ENCODE results near the gene CD151. TPM values are rescaled to one million over a fixed set of nuclear protein-coding genes. Genes with fewer than 3 reads are reported as not detected.

Gene CD151
- total and polyA plus RNA-seq, 2 experiments from 2014 or later, result 62.9 to 109 TPM

GRCh38 chr11:827897-828192 is 4.9 kb upstream of the CD151 start, which contains the start of gene CRACR2B:
TSS of gene CRACR2B (plus strand) at chr11:827919. CDS start at chr11:828608, 689 bp downstream.
- H3K79me2 ChIP-seq (replicated peaks; ENCODE audit: insufficient read depth), result no peaks in the 10 kb centered on the region
- peaks cover 24% of the 10 kb centered on the region for H3F3A ChIP-seq (replicated peaks; ENCODE audit: low read depth)
- peak within 1 kb of the TSS; percentile 89 for H3K4me3 ChIP-seq
- H3K4me2 ChIP-seq, result peak within 1 kb of the TSS; percentile 98
- H3K27me3 Mint-ChIP-seq (ENCODE audit: insufficient read depth, low read depth, poor library complexity), result peaks cover 61% of the 10 kb centered on the region
- TF ChIP-seq EZH2 (IDR thresholded peaks at IDR 0.05; ENCODE audit: low read depth, unreplicated experiment), result no peak
- no peak for TF ChIP-seq STAT1 (IDR thresholded peaks at IDR 0.05; ENCODE audit: unreplicated experiment)
- no peak for TF ChIP-seq ETS1 (IDR thresholded peaks at IDR 0.05)
- no peak for TF ChIP-seq EZH2phosphoT487 (IDR thresholded peaks at IDR 0.05; ENCODE audit: unreplicated experiment)
- no peak for TF ChIP-seq POLR2AphosphoS5 (IDR thresholded peaks at IDR 0.05; ENCODE audit: low read depth)
- TF ChIP-seq JUNB (IDR thresholded peaks at IDR 0.05; ENCODE audit: unreplicated experiment), result no peak
- no peak for TF ChIP-seq ZNF462 (CRISPR knock-in tag; IDR thresholded peaks at IDR 0.05)
- TF ChIP-seq CREB1 (CRISPR knock-in tag; IDR thresholded peaks at IDR 0.05; ENCODE audit: low read depth), result no peak
- no peak for TF ChIP-seq NANOG (IDR thresholded peaks at IDR 0.05; ENCODE audit: borderline replicate concordance)
- no peak for TF ChIP-seq ZNF331 (CRISPR knock-in tag; IDR thresholded peaks at IDR 0.05; ENCODE audit: low read depth)
- no peaks in the 10 kb centered on the region for H3K36me3 ChIP-seq (ENCODE audit: insufficient read depth)
- H3K4me1 ChIP-seq (ENCODE audit: insufficient read depth), result peaks cover 26% of the 10 kb centered on the region
- peak within 1 kb of the TSS; percentile 79 for H3K4me3 Mint-ChIP-seq
- no peaks in the 10 kb centered on the region; the same call in 1 of the 2 replicates for H4K20me1 ChIP-seq (replicated peaks; ENCODE audit: insufficient read depth)
- peaks cover 28% of the 10 kb centered on the region for H3K27me3 ChIP-seq (ENCODE audit: insufficient read depth)
- H3K27ac ChIP-seq (ENCODE audit: low read depth), result peak within 1 kb of the TSS; percentile 90
- 0 out of 2 replicates have a peak within 1 kb of the TSS, but pooled peaks have one; percentile 67 for H3K27ac Mint-ChIP-seq
- ATAC-seq, result no peak
- peak within 1 kb of the TSS; percentile 96 for H2AFZ ChIP-seq
- H3K36me3 Mint-ChIP-seq (ENCODE audit: low read depth), result peaks cover 7% of the 10 kb centered on the region; the same call in 1 of the 3 replicates
- DNase-seq (ENCODE audit: low spot score), result no peak
- H3K9me3 Mint-ChIP-seq, result no peaks in the 10 kb centered on the region; the same call in 2 of the 3 replicates
- peaks cover 42% of the 10 kb centered on the region for H3K4me1 Mint-ChIP-seq
- H3K9me2 ChIP-seq (ENCODE audit: insufficient read depth), result no peaks in the 10 kb centered on the region
